Vagina (tissue), 2 donors: Measurements from ENCODE around the gene BTRC. TPM values are rescaled to one million over a fixed set of nuclear protein-coding genes. Genes with fewer than 3 reads are reported as not detected.

Experiments used
- DNase-seq, 2 donors: peaks; one replicate each; pipeline ENCODE4 v3.0.0-alpha.2; 2017; ENCODE audit errors: extremely low spot score in 2 of 2
- H3K27ac ChIP-seq: fragments of 200-600 bp; sonication (generic); one replicate; pipeline ENCODE4 v1.5.1; 2019
- H3K27me3 ChIP-seq: fragments of 200-600 bp; sonication (generic); one replicate; pipeline ENCODE4 v1.5.1; 2019
- H3K36me3 ChIP-seq, 2 donors: fragments of 200-600 bp; sonication (generic); one replicate each; pipeline ENCODE4 v1.5.1; 2017 to 2019
- H3K4me1 ChIP-seq: fragments of 200-600 bp; sonication (generic); one replicate; pipeline ENCODE4 v1.5.1; 2019
- H3K4me3 ChIP-seq, 2 donors: fragments of 200-600 bp; sonication (generic); 1 replicate in 1 of 2; 2 replicates in 1 of 2; pipeline ENCODE4 v1.5.1; 2016 to 2019
- H3K9me3 ChIP-seq: fragments of 200-600 bp; sonication (generic); one replicate; pipeline ENCODE4 v1.5.1; 2019
- POLR2A ChIP-seq, 2 donors: fragments of 450-650 bp; IDR thresholded peaks; one replicate each; pipeline ENCODE4 v1.6.1; 2017; ENCODE audit warnings: antibody characterized with exemption in 2 of 2, mild to moderate bottlenecking in 2 of 2, moderate library complexity in 2 of 2
- POLR2AphosphoS5 ChIP-seq, 2 donors: sonication (generic); formaldehyde crosslinking; IDR thresholded peaks; one replicate each; pipeline ENCODE4 v1.9.0; 2017; ENCODE audit warnings: antibody characterized with exemption in 2 of 2, mild to moderate bottlenecking in 2 of 2, low read depth in 1 of 2; ENCODE audit not compliant: insufficient read depth in 1 of 2
- intact Hi-C: fragments of 100-400 bp; cut with DNase I; formaldehyde crosslinking; loops from one replicate; pipeline ENCODE4 v1.15.1; 2023
- total RNA-seq: library from RNA; depleted of rRNA; stranded (reverse); fragments of >200 nt; gene quantifications from one replicate; pipeline ENCODE4 v1.2.3, GENCODE V29; 2016
- TF ChIP-seq, protein P1 (sequence below), 3 experiments: fragments of 450-650 bp in 2 of 3; fragments of 200-600 bp in 1 of 3; sonication (generic) in 1 of 3; IDR thresholded peaks; one replicate each; pipeline ENCODE4 v1.5.1; 2017 to 2019; ENCODE audit warnings: antibody characterized with exemption in 3 of 3, mild to moderate bottlenecking in 2 of 3, moderate library complexity in 2 of 3

Gene BTRC
- total RNA-seq, 1 donor from 2014 or later: 12.5 TPM

DNA sequence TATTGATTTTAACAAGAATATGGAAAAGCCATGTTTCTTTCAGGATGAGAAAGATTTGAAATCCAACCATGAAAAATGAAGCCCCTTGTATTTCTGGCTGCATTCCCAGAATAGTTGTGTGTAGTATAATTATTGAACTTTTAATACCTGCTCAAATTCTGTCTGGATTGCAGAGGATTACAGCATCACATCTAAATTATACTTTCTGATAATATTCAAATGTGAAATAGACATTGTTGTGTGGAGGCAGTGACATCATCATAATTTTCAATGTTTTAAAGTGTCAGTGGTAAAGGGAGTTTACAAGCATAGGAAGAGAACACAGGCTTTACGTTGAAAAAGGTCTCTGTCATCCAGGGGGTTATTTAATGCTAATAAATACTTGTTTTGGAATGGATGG, 140.7 kb downstream of the BTRC start:
- H3K36me3 ChIP-seq: no peaks in the 10 kb centered on the region
- no peaks in the 10 kb centered on the region for H3K4me1 ChIP-seq
- intact Hi-C loops: no loop called here
- H3K9me3 ChIP-seq: no peaks in the 10 kb centered on the region
- H3K4me3 ChIP-seq: no peak overlapping the region
- H3K27me3 ChIP-seq: no peaks in the 10 kb centered on the region
- no peak for DNase-seq
- H3K27ac ChIP-seq: no peak overlapping the region
- TF ChIP-seq, protein P1, sequence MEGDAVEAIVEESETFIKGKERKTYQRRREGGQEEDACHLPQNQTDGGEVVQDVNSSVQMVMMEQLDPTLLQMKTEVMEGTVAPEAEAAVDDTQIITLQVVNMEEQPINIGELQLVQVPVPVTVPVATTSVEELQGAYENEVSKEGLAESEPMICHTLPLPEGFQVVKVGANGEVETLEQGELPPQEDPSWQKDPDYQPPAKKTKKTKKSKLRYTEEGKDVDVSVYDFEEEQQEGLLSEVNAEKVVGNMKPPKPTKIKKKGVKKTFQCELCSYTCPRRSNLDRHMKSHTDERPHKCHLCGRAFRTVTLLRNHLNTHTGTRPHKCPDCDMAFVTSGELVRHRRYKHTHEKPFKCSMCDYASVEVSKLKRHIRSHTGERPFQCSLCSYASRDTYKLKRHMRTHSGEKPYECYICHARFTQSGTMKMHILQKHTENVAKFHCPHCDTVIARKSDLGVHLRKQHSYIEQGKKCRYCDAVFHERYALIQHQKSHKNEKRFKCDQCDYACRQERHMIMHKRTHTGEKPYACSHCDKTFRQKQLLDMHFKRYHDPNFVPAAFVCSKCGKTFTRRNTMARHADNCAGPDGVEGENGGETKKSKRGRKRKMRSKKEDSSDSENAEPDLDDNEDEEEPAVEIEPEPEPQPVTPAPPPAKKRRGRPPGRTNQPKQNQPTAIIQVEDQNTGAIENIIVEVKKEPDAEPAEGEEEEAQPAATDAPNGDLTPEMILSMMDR (IDR thresholded peaks at IDR 0.05): no peak
- no peak for TF ChIP-seq POLR2AphosphoS5 (IDR thresholded peaks at IDR 0.05; ENCODE audit: insufficient read depth in 1 of 2, low read depth in 1 of 2)
- TF ChIP-seq POLR2A (IDR thresholded peaks at IDR 0.05): no peak

DNA sequence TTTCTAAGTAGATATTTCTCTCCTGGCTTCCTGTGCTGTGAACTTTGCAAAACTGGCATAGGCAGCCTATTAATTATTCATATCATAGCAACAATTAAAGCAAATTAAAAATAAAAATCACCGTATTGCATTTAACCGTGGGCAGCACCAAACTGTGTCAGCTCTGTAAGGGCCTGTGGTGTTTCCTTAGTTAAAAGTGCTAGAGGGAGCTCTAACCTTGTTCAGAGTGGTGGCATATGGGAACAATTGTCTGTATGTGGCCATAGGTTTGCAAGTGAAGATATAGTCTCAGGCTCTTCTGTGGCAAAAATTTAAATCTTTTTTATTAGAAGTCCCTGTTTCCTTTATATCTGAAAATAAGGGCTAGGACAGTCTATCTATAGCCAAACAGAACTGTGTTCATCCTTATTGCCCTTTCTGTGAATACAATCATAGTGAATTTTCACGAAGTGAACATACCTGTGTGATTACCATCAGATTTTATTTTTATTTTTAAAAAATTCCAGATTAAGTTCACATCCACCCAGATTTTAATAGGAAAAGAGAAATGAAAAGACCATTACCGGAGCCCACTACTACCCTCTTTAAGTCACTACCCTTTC, 141.5 kb downstream of the BTRC start:
- TF ChIP-seq POLR2AphosphoS5 (IDR thresholded peaks at IDR 0.05; ENCODE audit: insufficient read depth in 1 of 2, low read depth in 1 of 2): no peak
- TF ChIP-seq, protein P1 (IDR thresholded peaks at IDR 0.05): no peak
- TF ChIP-seq POLR2A (IDR thresholded peaks at IDR 0.05): no peak
- Histone ChIP-seq H3K9me3 (no peaks in the 10 kb centered on the region), H3K36me3 (no peaks in the 10 kb centered on the region), H3K4me3 (no peak overlapping the region), H3K27ac (no peak overlapping the region), H3K27me3 (no peaks in the 10 kb centered on the region), H3K4me1 (no peaks in the 10 kb centered on the region)
- no peak for DNase-seq
- intact Hi-C loops: no loop called here

DNA sequence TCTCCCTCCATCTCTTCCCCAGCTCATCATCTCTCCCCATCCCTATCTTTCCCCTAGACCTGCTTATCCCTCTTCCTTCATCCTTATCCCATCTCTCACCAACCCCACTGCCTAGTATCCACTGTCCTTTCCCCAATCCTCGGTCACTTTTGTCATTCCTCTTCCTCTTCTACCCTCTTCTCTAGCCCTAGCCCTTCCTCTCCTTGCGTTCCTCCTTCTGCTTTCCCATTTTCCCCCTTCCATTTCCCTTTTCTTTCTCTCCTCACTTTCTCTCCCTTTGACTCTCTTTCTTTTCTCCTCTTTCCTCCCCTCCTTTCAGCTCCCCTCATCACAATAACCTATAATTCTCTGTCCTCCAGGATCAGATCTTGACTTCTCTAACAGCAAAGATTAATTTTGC, 150.5 kb downstream of the BTRC start:
- Histone ChIP-seq H3K27ac (no peak overlapping the region), H3K9me3 (no peaks in the 10 kb centered on the region), H3K27me3 (no peaks in the 10 kb centered on the region), H3K36me3 (no peaks in the 10 kb centered on the region), H3K4me1 (no peaks in the 10 kb centered on the region), H3K4me3 (no peak overlapping the region)
- TF ChIP-seq POLR2A (IDR thresholded peaks at IDR 0.05) (no peak), POLR2AphosphoS5 (IDR thresholded peaks at IDR 0.05; ENCODE audit: insufficient read depth in 1 of 2, low read depth in 1 of 2) (no peak)
- TF ChIP-seq, protein P1 (IDR thresholded peaks at IDR 0.05): no peak
- intact Hi-C loops: no loop called here
- DNase-seq: no peak

DNA sequence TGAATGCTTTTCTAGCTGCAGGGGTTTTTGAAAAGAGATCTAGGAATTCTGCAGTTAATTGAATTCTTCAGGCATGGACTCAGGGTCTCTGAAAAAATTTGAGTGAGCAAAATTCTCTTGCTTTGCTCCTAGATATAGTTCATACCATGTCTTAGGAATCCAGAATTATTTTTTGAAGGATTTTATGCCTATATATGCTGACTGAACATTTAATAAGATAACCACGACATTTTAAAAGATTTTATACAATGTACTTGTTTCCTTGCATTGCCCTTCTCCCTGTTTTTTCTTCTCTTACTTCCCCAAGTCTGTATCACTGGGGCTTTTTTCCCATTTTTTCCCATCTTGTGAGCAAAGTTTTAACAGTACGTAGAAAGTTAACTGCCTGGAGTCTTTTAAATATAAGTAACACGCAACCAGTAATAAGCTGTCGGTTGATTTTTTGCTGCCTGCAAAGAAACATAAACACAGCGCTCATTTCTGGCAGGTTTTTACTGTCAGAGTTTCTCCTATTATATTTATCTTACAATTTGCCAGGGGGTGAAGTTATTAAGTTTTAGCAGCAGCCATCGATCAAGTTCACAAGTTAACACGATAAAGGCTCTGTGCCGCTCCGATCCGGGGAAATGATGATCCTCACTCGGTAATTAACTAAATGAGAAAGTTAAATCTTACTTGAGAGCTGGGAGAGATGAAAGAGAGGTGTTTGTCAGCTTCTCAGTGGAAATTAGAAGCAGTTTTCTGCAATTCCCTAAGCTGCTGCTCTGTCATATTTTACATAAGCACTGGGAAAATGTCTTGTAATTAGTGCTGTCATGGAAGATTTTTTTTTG, 153.1 kb downstream of the BTRC start:
- TF ChIP-seq POLR2A (IDR thresholded peaks at IDR 0.05): no peak
- no peak for TF ChIP-seq POLR2AphosphoS5 (IDR thresholded peaks at IDR 0.05; ENCODE audit: insufficient read depth in 1 of 2, low read depth in 1 of 2)
- TF ChIP-seq, protein P1 (IDR thresholded peaks at IDR 0.05): no peak
- H3K27ac ChIP-seq: no peak overlapping the region
- H3K9me3 ChIP-seq: no peaks in the 10 kb centered on the region
- intact Hi-C loops: no loop called here
- no peaks in the 10 kb centered on the region for H3K27me3 ChIP-seq
- no peaks in the 10 kb centered on the region for H3K36me3 ChIP-seq
- no peaks in the 10 kb centered on the region for H3K4me1 ChIP-seq
- DNase-seq: no peak
- no peak overlapping the region for H3K4me3 ChIP-seq

DNA sequence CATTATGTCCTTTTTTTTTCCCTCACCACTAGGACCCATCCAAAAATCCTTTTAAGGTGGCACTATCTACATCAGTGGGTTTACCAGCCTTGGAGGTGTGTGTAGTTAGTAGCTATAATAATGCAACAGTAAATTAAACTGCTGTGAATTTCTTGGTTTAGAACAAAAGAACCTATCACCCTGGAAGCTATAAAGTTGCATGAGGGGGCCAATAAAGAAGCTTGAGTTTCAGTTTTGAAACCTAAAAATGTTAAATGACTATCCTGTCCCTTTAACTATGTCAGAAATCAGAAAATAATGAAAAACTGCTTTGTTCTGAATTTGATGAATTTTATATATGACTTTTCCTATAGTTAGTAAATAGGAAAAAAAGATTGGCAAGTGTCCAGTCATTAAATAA, 153.9 kb downstream of the BTRC start:
- TF ChIP-seq POLR2AphosphoS5 (IDR thresholded peaks at IDR 0.05; ENCODE audit: insufficient read depth in 1 of 2, low read depth in 1 of 2) (no peak), POLR2A (IDR thresholded peaks at IDR 0.05) (no peak)
- TF ChIP-seq, protein P1 (IDR thresholded peaks at IDR 0.05): no peak
- Histone ChIP-seq H3K9me3 (no peaks in the 10 kb centered on the region), H3K27ac (no peak overlapping the region), H3K27me3 (no peaks in the 10 kb centered on the region), H3K36me3 (no peaks in the 10 kb centered on the region), H3K4me3 (no peak overlapping the region), H3K4me1 (no peaks in the 10 kb centered on the region)
- intact Hi-C loops: no loop called here
- DNase-seq: no peak
